Activated T-helper 9 cell treated with anti-CD3 and anti-CD28 coated beads, Interleukin-2, amount 50 U/mL, for 16 hours (primary cell): Measurements from ENCODE around the gene D2HGDH.
"Not testable (repeated sequence)": the region's sequence is repeated elsewhere in the genome, so short reads cannot be mapped to it uniquely, and the experiment has no call there.

Experiments
- DNase-seq: peaks from one replicate; pipeline ENCODE4 v3.0.0-alpha.2; 2020; ENCODE audit warnings: low read depth

D2HGDH gene

GRCh38 chr2:241793385-241793784 lies 59.0 kb downstream of the D2HGDH start:
- no peak for DNase-seq

GRCh38 chr2:241794250-241794823 lies 59.9 kb downstream of the D2HGDH start:
- DNase-seq = no peak

GRCh38 chr2:241795021-241795999 lies 60.9 kb downstream of the D2HGDH start:
- DNase-seq = no peak

- DNase-seq = no peak
Observed at GRCh38 chr2:241796209-241796608, 61.8 kb downstream of the D2HGDH start.

GRCh38 chr2:241796610-241797138 lies 62.2 kb downstream of the D2HGDH start:
- DNase-seq = no peak

GRCh38 chr2:241797441-241798080 lies 63.1 kb downstream of the D2HGDH start:
- no peak for DNase-seq

- no peak for DNase-seq
Observed at GRCh38 chr2:241798081-241798630, 63.7 kb downstream of the D2HGDH start.

- DNase-seq = no peak
Observed at GRCh38 chr2:241798631-241799521, 64.4 kb downstream of the D2HGDH start.

- no peak for DNase-seq
Observed at GRCh38 chr2:241799522-241800197, 65.2 kb downstream of the D2HGDH start.

GRCh38 chr2:241800198-241800903 lies 65.9 kb downstream of the D2HGDH start:
- not testable (repeated sequence) for DNase-seq

GRCh38 chr2:241801611-241802420 lies 67.4 kb downstream of the D2HGDH start:
- no peak for DNase-seq

GRCh38 chr2:241802421-241803318 lies 68.2 kb downstream of the D2HGDH start:
- no peak for DNase-seq

GRCh38 chr2:241803387-241804325 lies 69.2 kb downstream of the D2HGDH start:
- no peak for DNase-seq

GRCh38 chr2:241804326-241805229 lies 70.1 kb downstream of the D2HGDH start:
- no peak for DNase-seq

GRCh38 chr2:241806217-241806616 lies 71.8 kb downstream of the D2HGDH start:
- not testable (repeated sequence) for DNase-seq
